SK-N-SH (cell line): ENCODE data around the gene THEM4.

Experiments
- CTCF ChIP-seq: fragments of 200-600 bp; sonication (generic); IDR thresholded peaks from 2 replicates; pipeline ENCODE4 v1.6.1; 2017; ENCODE audit warnings: antibody characterized with exemption, mild to moderate bottlenecking, moderate library complexity
- GABPA ChIP-seq: IDR thresholded peaks from 2 replicates; pipeline ENCODE4 v1.4.0; 2012; ENCODE audit warnings: low read depth, mild to moderate bottlenecking

DNA sequence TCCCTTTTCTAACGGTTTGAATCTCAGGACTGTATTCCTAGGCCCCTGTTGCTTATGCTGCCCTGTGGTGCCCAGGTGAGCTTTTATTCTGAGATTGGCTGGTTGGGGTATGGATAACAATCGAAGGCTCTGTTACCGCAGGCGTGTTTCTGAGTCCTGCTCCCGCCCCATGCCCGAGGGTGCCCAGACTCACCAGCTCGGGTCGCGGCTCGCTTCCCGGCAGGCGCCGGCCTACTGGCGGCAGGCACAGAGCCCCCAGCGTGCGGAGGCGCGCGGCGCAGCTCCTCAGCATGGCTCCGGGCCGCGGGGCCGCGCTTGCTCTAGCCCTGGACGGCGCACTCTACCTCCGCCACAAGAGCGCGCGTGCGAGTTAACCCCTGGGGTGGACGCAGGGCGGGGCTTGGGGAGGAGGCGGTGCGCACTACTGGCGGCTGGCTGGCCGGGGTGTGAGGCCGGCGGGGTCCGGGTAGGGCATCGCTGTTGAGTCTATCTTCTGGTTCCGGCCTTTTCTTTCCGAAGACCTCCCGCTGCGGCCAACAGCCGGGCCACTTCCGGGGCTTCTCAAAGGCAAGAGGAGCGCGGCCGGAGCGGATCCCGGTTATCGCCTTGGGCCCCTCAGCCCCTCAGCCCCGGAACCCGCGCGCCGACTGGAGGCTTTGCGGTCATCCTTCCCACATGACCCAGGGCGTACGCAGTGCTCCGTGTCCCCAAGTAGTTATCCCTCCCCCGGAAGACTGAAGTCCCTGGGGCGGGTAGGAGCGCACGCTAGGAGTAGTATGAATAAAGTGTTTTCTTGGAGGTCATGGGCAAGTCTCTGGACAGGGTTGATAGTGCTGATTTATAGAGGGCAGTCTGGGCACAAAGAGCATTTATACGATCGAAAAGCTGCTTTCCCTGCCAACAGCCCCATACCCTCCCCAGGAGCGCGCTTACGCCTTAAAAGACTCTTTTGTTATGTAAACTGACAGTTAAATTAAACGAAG is at the start of gene THEM4:
- TF ChIP-seq GABPA (peak; percentile 83), CTCF (peak; percentile 30)
